K562 (cell line): Measurements from ENCODE around the gene LRP10. TPM values are rescaled to one million over a fixed set of nuclear protein-coding genes. Genes with fewer than 3 reads are reported as not detected.
A peak's percentile ranks its signal among the peaks of the same experiment; 100 is the strongest.

Experiments used
- ARHGAP35 ChIP-seq: fragments of 450-650 bp; IDR thresholded peaks from 2 replicates; pipeline ENCODE4 v1.6.1; 2018; ENCODE audit not compliant: partially characterized antibody
- BRD9 ChIP-seq: fragments of 450-650 bp; IDR thresholded peaks from 2 replicates; pipeline ENCODE4 v1.6.1; 2018; ENCODE audit warnings: low read depth; ENCODE audit not compliant: partially characterized antibody
- DMBX1 ChIP-seq: fragments of 250-450 bp; sonication (Bioruptor Pico); IDR thresholded peaks from 2 replicates; pipeline ENCODE4 v1.8.0; 2022; ENCODE audit warnings: inconsistent platforms, mild to moderate bottlenecking, moderate library complexity, borderline replicate concordance
- ERF ChIP-seq: fragments of 450-650 bp; formaldehyde crosslinking; IDR thresholded peaks from 2 replicates; pipeline ENCODE4 v1.4.0; 2020; ENCODE audit warnings: mild to moderate bottlenecking, mixed read lengths
- IRF2 ChIP-seq: sonication (generic); formaldehyde crosslinking; IDR thresholded peaks from 2 replicates; pipeline ENCODE4 v1.8.1; 2022; ENCODE audit warnings: mild to moderate bottlenecking, missing genetic modification reagents
- KAT7 ChIP-seq: sonication (generic); formaldehyde crosslinking; IDR thresholded peaks from 2 replicates; pipeline ENCODE4 v1.8.0; 2022; ENCODE audit warnings: missing genetic modification reagents, mild to moderate bottlenecking, borderline replicate concordance
- KHSRP ChIP-seq: fragments of 450-650 bp; IDR thresholded peaks from 2 replicates; pipeline ENCODE4 v1.6.1; 2017
- NR2C2 ChIP-seq, 2 experiments: fragments of 200-800 bp in 1 of 2; sonication (Bioruptor generic) in 1 of 2; sonication (generic) in 1 of 2; formaldehyde crosslinking in 1 of 2; IDR thresholded peaks; 2 replicates each; pipeline versions ENCODE4 v1.6.1 to v1.8.0; 2016 to 2022; ENCODE audit warnings: mild to moderate bottlenecking in 1 of 2, missing compliant biosample characterization in 1 of 2, missing genetic modification characterization in 1 of 2, missing genetic modification reagents in 1 of 2
- SAP30 ChIP-seq: fragments of 200-600 bp; sonication (generic); IDR thresholded peaks from 2 replicates; pipeline ENCODE4 v1.6.1; 2012; ENCODE audit warnings: borderline replicate concordance, low read depth, mild to moderate bottlenecking, moderate library complexity, low read length, control low read depth, inconsistent platforms; ENCODE audit not compliant: insufficient read depth, poor library complexity, severe bottlenecking
- VEZF1 ChIP-seq: fragments of 200-800 bp; sonication (Bioruptor generic); IDR thresholded peaks from 2 replicates; pipeline ENCODE4 v1.6.1; 2017; ENCODE audit warnings: missing genetic modification characterization, missing compliant biosample characterization
- ZFP91 ChIP-seq: sonication (generic); formaldehyde crosslinking; IDR thresholded peaks from 2 replicates; pipeline ENCODE4 v1.8.0; 2022; ENCODE audit warnings: mild to moderate bottlenecking, missing genetic modification reagents
- ZKSCAN8 ChIP-seq: fragments of 200-800 bp; sonication (Bioruptor generic); IDR thresholded peaks from 2 replicates; pipeline ENCODE4 v1.6.1; 2016; ENCODE audit warnings: missing genetic modification characterization, missing compliant biosample characterization
- ZNF143 ChIP-seq: sonication (generic); formaldehyde crosslinking; IDR thresholded peaks from 2 replicates; pipeline ENCODE4 v1.9.0; 2022; ENCODE audit warnings: mild to moderate bottlenecking, missing genetic modification reagents
- ZNF277 ChIP-seq: fragments of 250-450 bp; sonication (Bioruptor Pico); IDR thresholded peaks from 2 replicates; pipeline ENCODE4 v1.8.0; 2022; ENCODE audit warnings: inconsistent platforms, mild to moderate bottlenecking, moderate library complexity, borderline replicate concordance
- polyA plus RNA-seq, 8 experiments: library from polyadenylated mRNA; depleted of rRNA in 4 of 8; stranded (reverse) in 5 of 8; unstranded in 3 of 8; fragments of >200 nt; fragmentation: Nextera tagmentation in 2 of 8; fragmentation: Illumina TruSeq in 1 of 8; extraction: Ambion mirVana in 2 of 8; extraction: Trizol in 1 of 8; gene quantifications; 2 replicates each; pipeline versions ENCODE4 v1.2.1 to v1.2.3, GENCODE V29; 2011 to 2014; ENCODE audit warnings: inconsistent platforms in 1 of 8, missing spikeins in 1 of 8
- total RNA-seq, 7 experiments: library from RNA; depleted of rRNA in 6 of 7; stranded (reverse); fragments of >200 nt in 6 of 7; fragmentation: Illumina TruSeq in 2 of 7; extraction: Trizol in 2 of 7; gene quantifications; 2 replicates each; pipeline versions ENCODE4 v1.2.1 to v1.2.3, GENCODE V29; 2011 to 2021; ENCODE audit warnings: low replicate concordance in 1 of 7
- TF ChIP-seq, protein P1 (sequence below): sonication (generic); formaldehyde crosslinking; IDR thresholded peaks from 2 replicates; pipeline ENCODE4 v1.8.1; 2023; ENCODE audit warnings: mild to moderate bottlenecking, missing genetic modification reagents
- TF ChIP-seq, protein P2 (sequence below): fragments of 250-450 bp; sonication (Bioruptor Pico); IDR thresholded peaks from 2 replicates; pipeline ENCODE4 v1.8.0; 2021; ENCODE audit warnings: borderline replicate concordance, mild to moderate bottlenecking, moderate library complexity; ENCODE audit not compliant: poor library complexity, severe bottlenecking
- TF ChIP-seq, protein P3 (sequence below): sonication (generic); IDR thresholded peaks from 2 replicates; pipeline ENCODE4 v1.6.1; 2016

The LRP10 gene
- total and polyA plus RNA-seq, 9 of the 15 experiments (the other 6 are each of a cell fraction or from before 2014, with no cell fraction given), result 1.3 to 45.5 (median 10.9) TPM

DNA sequence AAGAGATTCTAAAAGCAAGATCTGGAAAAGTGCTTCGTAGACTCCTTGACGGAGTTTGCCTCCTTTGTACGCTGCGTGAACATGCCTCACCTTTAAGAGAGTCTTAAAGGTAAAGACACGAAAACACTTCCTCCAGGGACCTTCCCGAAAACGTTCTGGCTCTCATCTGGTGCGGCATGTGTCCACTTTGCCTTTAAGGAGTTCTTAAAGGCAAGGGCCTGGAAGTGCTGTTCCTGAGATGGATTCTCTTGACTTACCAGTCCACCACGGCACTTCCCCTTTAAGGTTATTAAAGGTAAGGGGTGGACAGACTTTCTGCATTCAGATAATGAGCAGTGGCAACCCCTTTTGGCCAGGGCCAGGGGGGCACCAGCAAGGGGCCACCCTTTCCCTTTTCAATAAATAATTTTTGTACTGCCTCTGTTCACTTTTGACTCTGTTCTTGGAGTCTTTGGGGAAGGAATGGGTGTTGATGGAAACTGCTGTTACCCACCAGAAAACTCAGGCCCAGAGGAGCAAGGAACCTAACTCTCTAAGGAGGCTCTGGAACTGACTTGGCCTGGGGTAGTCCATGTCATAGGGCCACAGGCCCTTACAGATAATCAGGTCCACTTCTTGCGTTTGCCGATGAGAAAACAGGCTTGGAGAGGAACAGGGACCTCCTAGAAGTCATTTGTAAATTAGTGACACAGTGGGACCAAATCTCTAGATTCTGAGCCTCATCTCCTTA is 15.9 kb downstream of the LRP10 start (continued):
- no peak for TF ChIP-seq KAT7 (CRISPR knock-in tag)
- TF ChIP-seq DMBX1 (CRISPR knock-in tag), result 0 out of 2 replicates have a peak, but pooled peaks have one; percentile 9
- TF ChIP-seq ZKSCAN8 (CRISPR knock-in tag), result no peak
- TF ChIP-seq ARHGAP35, result no peak
- TF ChIP-seq, protein P1, sequence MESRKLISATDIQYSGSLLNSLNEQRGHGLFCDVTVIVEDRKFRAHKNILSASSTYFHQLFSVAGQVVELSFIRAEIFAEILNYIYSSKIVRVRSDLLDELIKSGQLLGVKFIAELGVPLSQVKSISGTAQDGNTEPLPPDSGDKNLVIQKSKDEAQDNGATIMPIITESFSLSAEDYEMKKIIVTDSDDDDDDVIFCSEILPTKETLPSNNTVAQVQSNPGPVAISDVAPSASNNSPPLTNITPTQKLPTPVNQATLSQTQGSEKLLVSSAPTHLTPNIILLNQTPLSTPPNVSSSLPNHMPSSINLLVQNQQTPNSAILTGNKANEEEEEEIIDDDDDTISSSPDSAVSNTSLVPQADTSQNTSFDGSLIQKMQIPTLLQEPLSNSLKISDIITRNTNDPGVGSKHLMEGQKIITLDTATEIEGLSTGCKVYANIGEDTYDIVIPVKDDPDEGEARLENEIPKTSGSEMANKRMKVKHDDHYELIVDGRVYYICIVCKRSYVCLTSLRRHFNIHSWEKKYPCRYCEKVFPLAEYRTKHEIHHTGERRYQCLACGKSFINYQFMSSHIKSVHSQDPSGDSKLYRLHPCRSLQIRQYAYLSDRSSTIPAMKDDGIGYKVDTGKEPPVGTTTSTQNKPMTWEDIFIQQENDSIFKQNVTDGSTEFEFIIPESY (CRISPR knock-in tag), result no peak
- TF ChIP-seq IRF2 (CRISPR knock-in tag), result no peak
- peak; percentile 92 for TF ChIP-seq ZFP91 (CRISPR knock-in tag)
- TF ChIP-seq, protein P2, sequence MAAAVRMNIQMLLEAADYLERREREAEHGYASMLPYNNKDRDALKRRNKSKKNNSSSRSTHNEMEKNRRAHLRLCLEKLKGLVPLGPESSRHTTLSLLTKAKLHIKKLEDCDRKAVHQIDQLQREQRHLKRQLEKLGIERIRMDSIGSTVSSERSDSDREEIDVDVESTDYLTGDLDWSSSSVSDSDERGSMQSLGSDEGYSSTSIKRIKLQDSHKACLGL (CRISPR knock-in tag), result no peak
- TF ChIP-seq, protein P3, sequence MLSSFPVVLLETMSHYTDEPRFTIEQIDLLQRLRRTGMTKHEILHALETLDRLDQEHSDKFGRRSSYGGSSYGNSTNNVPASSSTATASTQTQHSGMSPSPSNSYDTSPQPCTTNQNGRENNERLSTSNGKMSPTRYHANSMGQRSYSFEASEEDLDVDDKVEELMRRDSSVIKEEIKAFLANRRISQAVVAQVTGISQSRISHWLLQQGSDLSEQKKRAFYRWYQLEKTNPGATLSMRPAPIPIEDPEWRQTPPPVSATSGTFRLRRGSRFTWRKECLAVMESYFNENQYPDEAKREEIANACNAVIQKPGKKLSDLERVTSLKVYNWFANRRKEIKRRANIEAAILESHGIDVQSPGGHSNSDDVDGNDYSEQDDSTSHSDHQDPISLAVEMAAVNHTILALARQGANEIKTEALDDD, result no peak
- no peak for TF ChIP-seq KHSRP
- TF ChIP-seq SAP30, result no peak
- no peak for TF ChIP-seq ZNF143 (CRISPR knock-in tag)
- no peak for TF ChIP-seq NR2C2 (CRISPR knock-in tag; IDR thresholded peaks at IDR 0.05)
- peak; percentile 66 for TF ChIP-seq NR2C2 (tag; IDR thresholded peaks at IDR 0.05)
- no peak for TF ChIP-seq ZNF277
- no peak for TF ChIP-seq ERF (CRISPR knock-in tag)
- no peak for TF ChIP-seq BRD9
- no peak for TF ChIP-seq VEZF1
